ENCODE data around the gene TBXAS1. TPM values are rescaled to one million over a fixed set of nuclear protein-coding genes. Genes with fewer than 3 reads are reported as not detected.

Gene TBXAS1
- total RNA-seq, 1 donor from 2014 or later = not detected

DNA sequence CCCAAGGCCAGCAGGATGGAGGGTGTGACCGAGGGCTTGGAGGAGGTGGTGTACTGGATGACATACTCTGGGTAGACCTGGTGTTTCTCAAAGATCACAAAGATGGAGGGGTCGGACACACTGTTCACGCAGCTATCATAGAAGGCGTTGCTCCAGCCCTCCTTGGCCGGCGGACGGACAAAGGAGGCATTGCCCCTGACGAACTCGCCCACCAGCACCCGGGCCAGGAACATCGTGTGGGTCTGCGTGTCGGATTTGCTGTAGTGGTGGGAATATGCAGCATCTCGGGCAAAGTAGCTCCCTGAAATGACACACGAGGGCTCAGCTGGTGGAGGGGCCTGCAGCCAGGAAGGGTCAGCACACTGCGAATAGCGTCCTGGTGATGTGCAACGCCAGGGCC is 195.5 kb downstream of the TBXAS1 start:
- H3K9me3 Mint-ChIP-seq (ENCODE audit: unreplicated experiment) = peaks cover 3% of the 10 kb centered on the region
- no peak for TF ChIP-seq CTCF (IDR thresholded peaks at IDR 0.05; ENCODE audit: partially characterized antibody, unreplicated experiment)
- H3K4me3 Mint-ChIP-seq (ENCODE audit: unreplicated experiment) = no peak overlapping the region
- DNase-seq = no peak
- no peak overlapping the region for H3K27ac Mint-ChIP-seq (ENCODE audit: unreplicated experiment)
- peaks cover 7% of the 10 kb centered on the region for H3K4me1 Mint-ChIP-seq (ENCODE audit: low read depth, unreplicated experiment)
- H3K27me3 Mint-ChIP-seq (ENCODE audit: unreplicated experiment) = peaks cover 3% of the 10 kb centered on the region
- no peaks in the 10 kb centered on the region for H3K36me3 Mint-ChIP-seq (ENCODE audit: unreplicated experiment)

DNA sequence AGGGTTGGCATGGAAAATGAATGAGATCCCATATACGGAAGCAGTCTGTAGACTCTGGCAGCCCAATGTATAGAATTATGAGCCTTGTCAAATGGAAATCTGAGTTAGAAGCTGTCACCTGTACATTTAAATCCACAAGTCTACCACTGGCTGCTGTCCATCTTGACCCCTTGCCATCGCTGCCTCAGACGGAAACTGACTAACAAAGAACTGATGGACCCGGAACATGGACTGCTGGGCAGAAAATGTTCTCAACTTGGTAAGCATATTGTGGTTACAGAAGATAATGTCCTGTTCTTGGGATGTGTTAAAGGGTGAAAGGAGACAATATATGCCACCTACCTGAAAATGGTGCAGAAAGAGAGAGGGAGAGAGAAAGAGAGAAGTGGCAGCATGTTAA is 196.2 kb downstream of the TBXAS1 start:
- H3K4me1 Mint-ChIP-seq (ENCODE audit: low read depth, unreplicated experiment) = peaks cover 7% of the 10 kb centered on the region
- H3K9me3 Mint-ChIP-seq (ENCODE audit: unreplicated experiment) = peaks cover 3% of the 10 kb centered on the region
- H3K27me3 Mint-ChIP-seq (ENCODE audit: unreplicated experiment) = peaks cover 3% of the 10 kb centered on the region
- no peak overlapping the region for H3K27ac Mint-ChIP-seq (ENCODE audit: unreplicated experiment)
- no peak overlapping the region for H3K4me3 Mint-ChIP-seq (ENCODE audit: unreplicated experiment)
- no peak for DNase-seq
- TF ChIP-seq CTCF (IDR thresholded peaks at IDR 0.05; ENCODE audit: partially characterized antibody, unreplicated experiment) = no peak
- no peaks in the 10 kb centered on the region for H3K36me3 Mint-ChIP-seq (ENCODE audit: unreplicated experiment)

DNA sequence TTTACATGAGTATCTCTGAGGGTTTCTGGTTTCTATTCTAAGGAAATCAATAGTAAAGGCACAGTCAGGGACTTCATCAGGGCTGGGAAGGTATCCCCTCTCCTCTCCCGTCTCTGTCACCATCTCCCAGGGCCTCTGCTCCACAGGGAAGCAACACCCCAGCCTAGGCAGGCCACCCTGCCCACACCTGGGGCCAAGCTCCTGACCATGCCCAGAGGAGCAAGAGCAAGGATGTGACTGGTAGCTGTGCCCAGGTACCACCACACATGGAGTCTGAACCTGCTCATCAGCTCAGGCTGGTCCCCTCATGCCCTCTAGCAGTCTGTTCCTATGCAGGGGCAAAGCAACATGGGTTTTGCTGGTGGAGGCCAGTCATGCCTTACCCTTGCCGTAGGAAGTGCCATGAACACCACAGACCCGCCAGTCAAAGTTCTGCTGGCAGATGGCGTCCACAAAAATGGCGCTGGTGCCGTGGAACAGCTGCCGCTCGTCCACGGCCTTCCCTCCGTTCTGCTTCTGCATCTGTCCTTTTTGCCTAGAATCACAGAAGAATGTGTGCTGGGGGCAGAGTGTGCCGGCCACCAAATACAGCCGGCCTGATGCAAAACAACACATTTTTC is 196.9 kb downstream of the TBXAS1 start:
- H3K27me3 Mint-ChIP-seq (ENCODE audit: unreplicated experiment) = peaks cover 3% of the 10 kb centered on the region
- H3K4me3 Mint-ChIP-seq (ENCODE audit: unreplicated experiment) = no peak overlapping the region
- no peak for TF ChIP-seq CTCF (IDR thresholded peaks at IDR 0.05; ENCODE audit: partially characterized antibody, unreplicated experiment)
- no peaks in the 10 kb centered on the region for H3K36me3 Mint-ChIP-seq (ENCODE audit: unreplicated experiment)
- peaks cover 7% of the 10 kb centered on the region for H3K4me1 Mint-ChIP-seq (ENCODE audit: low read depth, unreplicated experiment)
- peaks cover 3% of the 10 kb centered on the region for H3K9me3 Mint-ChIP-seq (ENCODE audit: unreplicated experiment)
- no peak overlapping the region for H3K27ac Mint-ChIP-seq (ENCODE audit: unreplicated experiment)
- no peak for DNase-seq

- H3K4me1 Mint-ChIP-seq (ENCODE audit: low read depth, unreplicated experiment) = peaks cover 7% of the 10 kb centered on the region
- TF ChIP-seq CTCF (IDR thresholded peaks at IDR 0.05; ENCODE audit: partially characterized antibody, unreplicated experiment) = no peak
These were observed 197.9 kb downstream of the TBXAS1 start for GRCh38 chr7:140026935-140027334.

GRCh38 chr7:140027858-140028257 is 198.8 kb downstream of the TBXAS1 start:
- H3K36me3 Mint-ChIP-seq (ENCODE audit: unreplicated experiment) = no peaks in the 10 kb centered on the region
- H3K4me3 Mint-ChIP-seq (ENCODE audit: unreplicated experiment) = no peak overlapping the region
- TF ChIP-seq CTCF (IDR thresholded peaks at IDR 0.05; ENCODE audit: partially characterized antibody, unreplicated experiment) = no peak
- H3K4me1 Mint-ChIP-seq (ENCODE audit: low read depth, unreplicated experiment) = peaks cover 7% of the 10 kb centered on the region
- peaks cover 2% of the 10 kb centered on the region for H3K9me3 Mint-ChIP-seq (ENCODE audit: unreplicated experiment)
- no peak for DNase-seq
- no peak overlapping the region for H3K27ac Mint-ChIP-seq (ENCODE audit: unreplicated experiment)
- H3K27me3 Mint-ChIP-seq (ENCODE audit: unreplicated experiment) = no peaks in the 10 kb centered on the region

More at GRCh38 chr7:140026935-140027334, 197.9 kb downstream of the TBXAS1 start:
- no peaks in the 10 kb centered on the region for H3K36me3 Mint-ChIP-seq (ENCODE audit: unreplicated experiment)
- DNase-seq = no peak
- H3K4me3 Mint-ChIP-seq (ENCODE audit: unreplicated experiment) = no peak overlapping the region
- no peak overlapping the region for H3K27ac Mint-ChIP-seq (ENCODE audit: unreplicated experiment)
- H3K27me3 Mint-ChIP-seq (ENCODE audit: unreplicated experiment) = peaks cover under 1% of the 10 kb centered on the region
- H3K9me3 Mint-ChIP-seq (ENCODE audit: unreplicated experiment) = peaks cover 2% of the 10 kb centered on the region

Data from glutamatergic neuron (in vitro differentiated cells).